PC-3 (cell line): Measurements from ENCODE around the gene CERKL. TPM values are rescaled to one million over a fixed set of nuclear protein-coding genes. Genes with fewer than 3 reads are reported as not detected.

Experiments used
- ATAC-seq: fragments of 200-7000 bp; cut with Tn5 transposase; 2 replicates; pipeline ENCODE4 v1.9.1; 2020; ENCODE audit warnings: mild to moderate bottlenecking, moderate library complexity
- BruUV-seq: library from RNA; stranded (reverse); fragments of 400-500 nt; replicated peaks from 2 replicates; lab custom pipeline; 2021; lab: Mats Ljungman, UMichigan
- CTCF ChIA-PET: fragments of 300-600 bp; sonication (Branson Sonifier 250); formaldehyde crosslinking; loops from one replicate; lab custom pipeline; 2022; ENCODE audit warnings: antibody characterized with exemption; lab: Charles Lee
- POLR2A ChIA-PET: fragments of 300-600 bp; sonication (Branson Sonifier 250); formaldehyde crosslinking; loops from one replicate; lab custom pipeline; 2022; ENCODE audit warnings: antibody characterized with exemption; ENCODE audit not compliant: unreplicated experiment; lab: Charles Lee
- DNase-seq: peaks from one replicate; pipeline ENCODE4 v3.0.0-alpha.2; 2015
- H2AFZ ChIP-seq: fragments of 300-600 bp; sonication (generic); 2 replicates; pipeline ENCODE4 v1.6.0; 2016; ENCODE audit warnings: antibody characterized with exemption, low read length
- H3F3A ChIP-seq: fragments of 300-600 bp; sonication (generic); one replicate; pipeline ENCODE4 v1.6.0; 2017; ENCODE audit warnings: antibody characterized with exemption, low read length, control low read depth, mild to moderate bottlenecking; ENCODE audit not compliant: unreplicated experiment
- H3K27ac ChIP-seq: fragments of 300-600 bp; sonication (generic); 2 replicates; pipeline ENCODE4 v1.5.1; 2016; ENCODE audit warnings: mild to moderate bottlenecking, low read length
- H3K27me3 ChIP-seq: fragments of 300-600 bp; sonication (generic); 2 replicates; pipeline ENCODE4 v1.6.1; 2016; ENCODE audit warnings: low read length, mixed read lengths
- H3K36me3 ChIP-seq: fragments of 300-600 bp; sonication (generic); 2 replicates; pipeline ENCODE4 v1.6.1; 2016; ENCODE audit warnings: low read depth, mixed run types, low read length, mixed read lengths
- H3K4me1 ChIP-seq: fragments of 300-600 bp; sonication (generic); 2 replicates; pipeline ENCODE4 v1.5.1; 2016; ENCODE audit warnings: low read length; ENCODE audit not compliant: insufficient read depth
- H3K4me2 ChIP-seq: fragments of 300-600 bp; sonication (generic); 2 replicates; pipeline ENCODE4 v1.6.0; 2016; ENCODE audit warnings: low read length
- H3K4me3 ChIP-seq: fragments of 300-600 bp; sonication (generic); 2 replicates; pipeline ENCODE4 v1.5.1; 2016; ENCODE audit warnings: mild to moderate bottlenecking, low read length, mixed read lengths
- H3K79me2 ChIP-seq: fragments of 300-600 bp; sonication (generic); 2 replicates; pipeline ENCODE4 v1.6.1; 2017; ENCODE audit warnings: low read length, mixed read lengths
- H3K9ac ChIP-seq: fragments of 300-600 bp; sonication (generic); 2 replicates; pipeline ENCODE4 v1.6.0; 2016; ENCODE audit warnings: mild to moderate bottlenecking, low read length
- H3K9me2 ChIP-seq: fragments of 300-600 bp; sonication (generic); replicated peaks from 2 replicates; pipeline ENCODE4 v1.6.1; 2016; ENCODE audit warnings: mixed run types, low read length, mixed read lengths
- H3K9me3 ChIP-seq: fragments of 300-600 bp; sonication (generic); 2 replicates; pipeline ENCODE4 v1.6.1; 2016; ENCODE audit warnings: low read length, mixed read lengths
- H4K20me1 ChIP-seq: fragments of 300-600 bp; sonication (generic); 2 replicates; pipeline ENCODE4 v1.6.1; 2016; ENCODE audit warnings: low read length, mixed read lengths
- CTCF ChIP-seq: fragments of 300-600 bp; sonication (generic); conservative IDR thresholded peaks from 2 replicates; pipeline ENCODE4 v1.5.1; 2017; ENCODE audit warnings: antibody characterized with exemption, low read depth, mild to moderate bottlenecking, low read length
- EZH2 ChIP-seq: fragments of 300-600 bp; sonication (generic); IDR thresholded peaks from one replicate; pipeline ENCODE4 v1.6.1; 2017; ENCODE audit warnings: antibody characterized with exemption, mild to moderate bottlenecking, low read length; ENCODE audit not compliant: unreplicated experiment
- EZH2phosphoT487 ChIP-seq: fragments of 300-600 bp; sonication (generic); IDR thresholded peaks from 2 replicates; pipeline ENCODE4 v1.6.1; 2018; ENCODE audit warnings: mild to moderate bottlenecking, antibody characterized with exemption, low read length, borderline replicate concordance
- intact Hi-C: fragments of 100-400 bp; cut with micrococcal nuclease; formaldehyde crosslinking; loops from 2 replicates; pipeline ENCODE4 v1.9.0; 2023
- total RNA-seq: library from RNA; depleted of rRNA; stranded (reverse); fragments of >200 nt; gene quantifications from 2 replicates; pipeline ENCODE4 v1.2.3, GENCODE V29; 2014

CERKL gene
- total RNA-seq, 1 experiment from 2014 or later, result 0.98 TPM

- H3K4me1 ChIP-seq, result no peaks in the 10 kb centered on the region
- H3K9me3 ChIP-seq, result no peaks in the 10 kb centered on the region
- no peaks in the 10 kb centered on the region for H3K27me3 ChIP-seq
- no peak overlapping the region for H3K9ac ChIP-seq
- no peaks in the 10 kb centered on the region for H3K9me2 ChIP-seq
- H3K4me3 ChIP-seq, result no peak overlapping the region
- H3F3A ChIP-seq, result no peaks in the 10 kb centered on the region
- intact Hi-C loops, result no loop called here
- BruUV-seq, result no TSS peak
- H3K27ac ChIP-seq, result no peak overlapping the region
- POLR2A ChIA-PET, result no interaction called here
- no peaks in the 10 kb centered on the region for H4K20me1 ChIP-seq
- CTCF ChIA-PET, result no interaction called here
- no peak for TF ChIP-seq EZH2
- no peak for TF ChIP-seq EZH2phosphoT487
- TF ChIP-seq CTCF, result no peak
- DNase-seq (no peak), ATAC-seq (no peak)
- no peak overlapping the region for H2AFZ ChIP-seq
- no peaks in the 10 kb centered on the region for H3K79me2 ChIP-seq
- H3K36me3 ChIP-seq, result no peaks in the 10 kb centered on the region
- no peak overlapping the region for H3K4me2 ChIP-seq
Measured at GRCh38 chr2:181585732-181586131, 71.2 kb downstream of the CERKL start.

GRCh38 chr2:181581534-181581933 is 75.4 kb downstream of the CERKL start:
- no peaks in the 10 kb centered on the region for H3K36me3 ChIP-seq
- DNase-seq (peak; percentile 15), ATAC-seq (no peak)
- H3K9me3 ChIP-seq, result no peaks in the 10 kb centered on the region
- H3K4me1 ChIP-seq, result no peaks in the 10 kb centered on the region
- no peaks in the 10 kb centered on the region for H3K79me2 ChIP-seq
- no TSS peak for BruUV-seq
- no peak overlapping the region for H3K4me3 ChIP-seq
- H3K9ac ChIP-seq, result no peak overlapping the region
- TF ChIP-seq EZH2 (no peak), CTCF (peak; percentile 51)
- H4K20me1 ChIP-seq, result no peaks in the 10 kb centered on the region
- H3K4me2 ChIP-seq, result no peak overlapping the region
- intact Hi-C loops, result no loop called here
- H3K9me2 ChIP-seq, result no peaks in the 10 kb centered on the region
- no peak overlapping the region for H3K27ac ChIP-seq
- ChIA-PET POLR2A (no interaction called here), CTCF (no interaction called here)
- no peak overlapping the region for H2AFZ ChIP-seq
- no peaks in the 10 kb centered on the region for H3K27me3 ChIP-seq
- H3F3A ChIP-seq, result no peaks in the 10 kb centered on the region

GRCh38 chr2:181578829-181579228 is 78.1 kb downstream of the CERKL start:
- Histone ChIP-seq H3K27me3 (no peaks in the 10 kb centered on the region), H3K9ac (no peak overlapping the region), H3K9me2 (no peaks in the 10 kb centered on the region), H3K4me1 (0 out of 2 replicates have a peak, but pooled peaks cover 7% of the 10 kb centered on the region), H3K4me2 (no peak overlapping the region), H3K4me3 (no peak overlapping the region), H3K9me3 (no peaks in the 10 kb centered on the region), H4K20me1 (no peaks in the 10 kb centered on the region), H3K36me3 (no peaks in the 10 kb centered on the region), H3K79me2 (no peaks in the 10 kb centered on the region), H3K27ac (no peak overlapping the region), H2AFZ (no peak overlapping the region), H3F3A (no peaks in the 10 kb centered on the region)
- intact Hi-C loops, result loop anchor here (10.0 kb wide), 1 partner anchor 326 kb away; no protein-coding TSS in a partner anchor
- ATAC-seq, result no peak
- POLR2A ChIA-PET, result no interaction called here
- no TSS peak for BruUV-seq
- no peak for DNase-seq
- TF ChIP-seq EZH2phosphoT487, result no peak
- CTCF ChIA-PET, result no interaction called here
